Measurements from ENCODE around the gene UFSP1. TPM values are rescaled to one million over a fixed set of nuclear protein-coding genes. Genes with fewer than 3 reads are reported as not detected.

UFSP1 gene
- polyA plus RNA-seq, 3 donors from 2014 or later, result 0.59 to 1.1 TPM; not detected in 1

GRCh38 chr7:100867776-100868485 lies 21.6 kb downstream of the UFSP1 start:
- Mint-ChIP-seq H3K4me3 (no peak overlapping the region), H3K4me1 (peaks cover 0 to 2% of the 10 kb centered on the region in 2 donors), H3K9me3 (no peaks in the 10 kb centered on the region), H3K27ac (no peak overlapping the region), H3K36me3 (peaks cover 7 to 12% (median 8%) of the 10 kb centered on the region in 3 donors), H3K27me3 (ENCODE audit: low read depth in 3 of 3) (peaks cover 0 to 2% (median 0%) of the 10 kb centered on the region in 3 donors)
- DNase-seq, result no peak

- Mint-ChIP-seq H3K4me1 (peaks cover 0 to 2% of the 10 kb centered on the region in 2 donors), H3K36me3 (peaks cover 12 to 14% (median 13%) of the 10 kb centered on the region in 3 donors), H3K27me3 (ENCODE audit: low read depth in 3 of 3) (peaks cover 0 to 4% (median 2%) of the 10 kb centered on the region in 3 donors), H3K9me3 (no peaks in the 10 kb centered on the region), H3K4me3 (peak within 1 kb of the TSS in 1 of 5 donors; percentile 13), H3K27ac (no peak within 1 kb of the TSS)
- DNase-seq, result no peak
Observed at GRCh38 chr7:100867040-100867775, 22.3 kb downstream of the UFSP1 start, which contains the start of gene TRIP6. TSS of gene TRIP6 (plus strand) at chr7:100867387. CDS start at chr7:100867498, 111 bp downstream.

- no peak overlapping the region for H3K4me3 Mint-ChIP-seq
- H3K27ac Mint-ChIP-seq, result no peak overlapping the region
- peaks cover 0 to 2% of the 10 kb centered on the region in 2 donors for H3K4me1 Mint-ChIP-seq
- DNase-seq, result no peak
- peaks cover 0 to 4% (median 2%) of the 10 kb centered on the region in 3 donors for H3K27me3 Mint-ChIP-seq (ENCODE audit: low read depth in 3 of 3)
- H3K36me3 Mint-ChIP-seq, result peaks cover 12 to 14% (median 12%) of the 10 kb centered on the region in 3 donors
- H3K9me3 Mint-ChIP-seq, result no peaks in the 10 kb centered on the region
Observed at GRCh38 chr7:100866729-100867039, 22.8 kb downstream of the UFSP1 start.

- Mint-ChIP-seq H3K4me1 (peaks cover 0 to 2% of the 10 kb centered on the region in 2 donors), H3K36me3 (peaks cover 12 to 14% (median 12%) of the 10 kb centered on the region in 3 donors), H3K9me3 (no peaks in the 10 kb centered on the region), H3K27ac (no peak overlapping the region), H3K4me3 (no peak overlapping the region), H3K27me3 (ENCODE audit: low read depth in 3 of 3) (peaks cover 0 to 4% (median 2%) of the 10 kb centered on the region in 3 donors)
- no peak for DNase-seq
Observed at GRCh38 chr7:100865938-100866728, 23.4 kb downstream of the UFSP1 start.

- H3K27ac Mint-ChIP-seq, result peak overlapping the region in 1 of 6 donors; percentile 34
- no peaks in the 10 kb centered on the region for H3K9me3 Mint-ChIP-seq
- peaks cover 15 to 18% (median 18%) of the 10 kb centered on the region in 3 donors for H3K36me3 Mint-ChIP-seq
- H3K27me3 Mint-ChIP-seq (ENCODE audit: low read depth in 3 of 3), result peaks cover 0 to 4% (median 4%) of the 10 kb centered on the region in 3 donors
- H3K4me1 Mint-ChIP-seq, result peaks cover 0 to 2% of the 10 kb centered on the region in 2 donors
- no peak overlapping the region for H3K4me3 Mint-ChIP-seq
- no peak for DNase-seq
Observed at GRCh38 chr7:100865372-100865911, 24.1 kb downstream of the UFSP1 start.

- Mint-ChIP-seq H3K4me1 (peaks cover 0 to 2% of the 10 kb centered on the region in 2 donors), H3K27ac (no peak overlapping the region), H3K9me3 (no peaks in the 10 kb centered on the region), H3K27me3 (ENCODE audit: low read depth in 3 of 3) (peaks cover 0 to 4% (median 4%) of the 10 kb centered on the region in 3 donors), H3K4me3 (no peak overlapping the region), H3K36me3 (peaks cover 17 to 27% (median 25%) of the 10 kb centered on the region in 3 donors)
- DNase-seq, result no peak
Observed at GRCh38 chr7:100864263-100864845, 25.2 kb downstream of the UFSP1 start.

- peaks cover 17 to 27% (median 25%) of the 10 kb centered on the region in 3 donors for H3K36me3 Mint-ChIP-seq
- peaks cover 0 to 4% (median 4%) of the 10 kb centered on the region in 3 donors for H3K27me3 Mint-ChIP-seq (ENCODE audit: low read depth in 3 of 3)
- DNase-seq, result no peak
- H3K27ac Mint-ChIP-seq, result peak overlapping the region in 1 of 6 donors; percentile 29
- H3K4me3 Mint-ChIP-seq, result no peak overlapping the region
- no peaks in the 10 kb centered on the region for H3K9me3 Mint-ChIP-seq
- H3K4me1 Mint-ChIP-seq, result peaks cover 0 to 2% of the 10 kb centered on the region in 2 donors
Observed at GRCh38 chr7:100863406-100863950, 26.0 kb downstream of the UFSP1 start.

GRCh38 chr7:100861616-100861985 lies 27.9 kb downstream of the UFSP1 start:
- Mint-ChIP-seq H3K4me1 (no peaks in the 10 kb centered on the region), H3K4me3 (no peak overlapping the region), H3K9me3 (no peaks in the 10 kb centered on the region), H3K36me3 (peaks cover 17 to 31% (median 25%) of the 10 kb centered on the region in 3 donors), H3K27me3 (ENCODE audit: low read depth in 3 of 3) (peaks cover 0 to 4% (median 4%) of the 10 kb centered on the region in 3 donors), H3K27ac (no peak overlapping the region)
- DNase-seq, result no peak

GRCh38 chr7:100860702-100861615 lies 28.6 kb downstream of the UFSP1 start:
- H3K27ac Mint-ChIP-seq, result no peak overlapping the region
- H3K36me3 Mint-ChIP-seq, result peaks cover 17 to 31% (median 25%) of the 10 kb centered on the region in 3 donors
- no peaks in the 10 kb centered on the region for H3K4me1 Mint-ChIP-seq
- H3K9me3 Mint-ChIP-seq, result no peaks in the 10 kb centered on the region
- no peak overlapping the region for H3K4me3 Mint-ChIP-seq
- peaks cover 0 to 4% (median 4%) of the 10 kb centered on the region in 3 donors for H3K27me3 Mint-ChIP-seq (ENCODE audit: low read depth in 3 of 3)
- no peak for DNase-seq

- H3K27me3 Mint-ChIP-seq (ENCODE audit: low read depth in 3 of 3), result peaks cover 0 to 4% (median 4%) of the 10 kb centered on the region in 3 donors
- H3K4me3 Mint-ChIP-seq, result no peak overlapping the region
- peaks cover 14 to 31% (median 25%) of the 10 kb centered on the region in 3 donors for H3K36me3 Mint-ChIP-seq
- H3K4me1 Mint-ChIP-seq, result peaks cover 0 to 8% of the 10 kb centered on the region in 2 donors
- peak overlapping the region in 1 of 6 donors; percentile 45 for H3K27ac Mint-ChIP-seq
- DNase-seq, result no peak
- H3K9me3 Mint-ChIP-seq, result no peaks in the 10 kb centered on the region
Observed at GRCh38 chr7:100859856-100860255, 29.7 kb downstream of the UFSP1 start.

GRCh38 chr7:100856871-100857282 lies 32.6 kb downstream of the UFSP1 start:
- H3K9me3 Mint-ChIP-seq, result no peaks in the 10 kb centered on the region
- peaks cover 5 to 19% (median 12%) of the 10 kb centered on the region in 3 donors for H3K36me3 Mint-ChIP-seq
- H3K4me3 Mint-ChIP-seq, result no peak overlapping the region
- H3K27me3 Mint-ChIP-seq (ENCODE audit: low read depth in 3 of 3), result peaks cover 0 to 2% (median 1%) of the 10 kb centered on the region in 3 donors
- no peak for DNase-seq
- H3K27ac Mint-ChIP-seq, result no peak overlapping the region
- H3K4me1 Mint-ChIP-seq, result peaks cover 14 to 19% of the 10 kb centered on the region in 2 donors

- H3K4me1 Mint-ChIP-seq, result peaks cover 17 to 22% of the 10 kb centered on the region in 2 donors
- H3K27me3 Mint-ChIP-seq (ENCODE audit: low read depth in 3 of 3), result peaks cover 0 to 2% (median 0%) of the 10 kb centered on the region in 3 donors
- H3K27ac Mint-ChIP-seq, result peak overlapping the region in 2 of 6 donors; percentile 30 to 75
- H3K36me3 Mint-ChIP-seq, result peaks cover 2 to 13% (median 8%) of the 10 kb centered on the region in 3 donors
- peak overlapping the region in 2 of 5 donors; percentile 11 to 41 for H3K4me3 Mint-ChIP-seq
- H3K9me3 Mint-ChIP-seq, result no peaks in the 10 kb centered on the region
- no peak for DNase-seq
Observed at GRCh38 chr7:100855515-100855914, 34.0 kb downstream of the UFSP1 start.
